Astrocyte (in vitro differentiated cells and primary cell): ENCODE results near the gene YTHDF1. TPM values are rescaled to one million over a fixed set of nuclear protein-coding genes. Genes with fewer than 3 reads are reported as not detected.

Experiments
- DNase-seq: peaks from one replicate; pipeline ENCODE4 v3.0.0-alpha.2; 2010; ENCODE audit warnings: low read depth
- FAIRE-seq: peaks from 2 replicates; lab custom pipeline; 2011; peaks lifted over from hg19 to GRCh38; lab: Jason Lieb, UNC
- H2AFZ ChIP-seq: 2 replicates; pipeline ENCODE4 v1.6.0; 2012; ENCODE audit warnings: low read depth, low read length, inconsistent platforms
- H3K27ac ChIP-seq: 2 replicates; pipeline ENCODE4 v1.5.1; 2011; ENCODE audit warnings: low read depth, low read length, inconsistent platforms
- H3K27me3 ChIP-seq: 2 replicates; pipeline ENCODE4 v1.6.0; 2011; ENCODE audit warnings: low read length, inconsistent platforms; ENCODE audit not compliant: insufficient read depth
- H3K36me3 ChIP-seq: 2 replicates; pipeline ENCODE4 v1.5.1; 2011; ENCODE audit warnings: low read length, inconsistent platforms; ENCODE audit not compliant: insufficient read depth
- H3K4me1 ChIP-seq: 2 replicates; pipeline ENCODE4 v1.5.1; 2011; ENCODE audit warnings: low read length, inconsistent platforms; ENCODE audit not compliant: insufficient read depth
- H3K4me2 ChIP-seq: 2 replicates; pipeline ENCODE4 v1.6.0; 2012; ENCODE audit warnings: low read length, inconsistent platforms
- H3K4me3 ChIP-seq: 2 replicates; pipeline ENCODE4 v1.5.1; 2011; ENCODE audit warnings: low read depth, mild to moderate bottlenecking, low read length, inconsistent platforms; ENCODE audit not compliant: insufficient read depth
- H3K79me2 ChIP-seq: 2 replicates; pipeline ENCODE4 v1.6.0; 2012; ENCODE audit warnings: mild to moderate bottlenecking, low read length, inconsistent platforms; ENCODE audit not compliant: insufficient read depth
- H3K9ac ChIP-seq: 2 replicates; pipeline ENCODE4 v1.6.0; 2012; ENCODE audit warnings: mild to moderate bottlenecking, low read length, inconsistent platforms
- H3K9me3 ChIP-seq: 2 replicates; pipeline ENCODE4 v1.5.1; 2012; ENCODE audit warnings: low read depth, mild to moderate bottlenecking, low read length, inconsistent platforms; ENCODE audit not compliant: insufficient read depth
- H4K20me1 ChIP-seq: 2 replicates; pipeline ENCODE4 v1.6.0; 2012; ENCODE audit warnings: low read length, inconsistent platforms; ENCODE audit not compliant: insufficient read depth
- H3K27ac Mint-ChIP-seq: one replicate; pipeline ENCODE4 v1.8.0; 2021; ENCODE audit warnings: mild to moderate bottlenecking, mixed read lengths; ENCODE audit not compliant: unreplicated experiment
- H3K27me3 Mint-ChIP-seq: one replicate; pipeline ENCODE4 v1.8.0; 2021; ENCODE audit warnings: low read depth, mixed read lengths; ENCODE audit not compliant: unreplicated experiment
- H3K36me3 Mint-ChIP-seq: one replicate; pipeline ENCODE4 v1.8.0; 2021; ENCODE audit warnings: low read depth, mixed read lengths; ENCODE audit not compliant: unreplicated experiment
- H3K4me1 Mint-ChIP-seq: one replicate; pipeline ENCODE4 v1.8.0; 2021; ENCODE audit warnings: low read depth, mixed read lengths; ENCODE audit not compliant: unreplicated experiment
- H3K4me3 Mint-ChIP-seq: one replicate; pipeline ENCODE4 v1.8.0; 2021; ENCODE audit warnings: mild to moderate bottlenecking, moderate library complexity, mixed read lengths; ENCODE audit not compliant: unreplicated experiment
- H3K9me3 Mint-ChIP-seq: one replicate; pipeline ENCODE4 v1.8.0; 2021; ENCODE audit warnings: mild to moderate bottlenecking, mixed read lengths; ENCODE audit not compliant: unreplicated experiment
- CTCF ChIP-seq: IDR thresholded peaks from 2 replicates; pipeline ENCODE4 v1.5.1; 2011; ENCODE audit warnings: low read depth, mild to moderate bottlenecking, inconsistent platforms, low read length, moderate library complexity; ENCODE audit not compliant: insufficient read depth
- EZH2 ChIP-seq: IDR thresholded peaks from 2 replicates; pipeline ENCODE4 v1.6.1; 2012; ENCODE audit warnings: mild to moderate bottlenecking, low read length, inconsistent platforms; ENCODE audit not compliant: insufficient read depth
- total RNA-seq: library from RNA; stranded (reverse); gene quantifications from 2 replicates; pipeline ENCODE4 v1.2.1, GENCODE V29; 2021

The YTHDF1 gene
- total RNA-seq, 1 donor from 2014 or later = 107 TPM

- Histone ChIP-seq H3K4me1 (peaks cover 2% of the 10 kb centered on the region), H3K27me3 (no peaks in the 10 kb centered on the region), H3K4me2 (no peak overlapping the region), H3K79me2 (peaks cover 81% of the 10 kb centered on the region), H3K9me3 (no peaks in the 10 kb centered on the region), H3K4me3 (no peak overlapping the region), H3K27ac (no peak overlapping the region), H2AFZ (no peak overlapping the region), H4K20me1 (peaks cover 100% of the 10 kb centered on the region), H3K9ac (no peak overlapping the region), H3K36me3 (peaks cover 28% of the 10 kb centered on the region)
- Mint-ChIP-seq H3K9me3 (no peaks in the 10 kb centered on the region), H3K36me3 (peaks cover 40% of the 10 kb centered on the region), H3K4me1 (peaks cover 34% of the 10 kb centered on the region), H3K27ac (no peak overlapping the region), H3K27me3 (no peaks in the 10 kb centered on the region), H3K4me3 (no peak overlapping the region)
- no peak for FAIRE-seq
- no peak for DNase-seq
- TF ChIP-seq CTCF (no peak), EZH2 (no peak)
Observed at GRCh38 chr20:63198606-63199005, 17.3 kb downstream of the YTHDF1 start.

- Histone ChIP-seq H3K27ac (no peak overlapping the region), H3K79me2 (peaks cover 64% of the 10 kb centered on the region)
Observed at GRCh38 chr20:63196768-63197470, 19.0 kb downstream of the YTHDF1 start.

More at GRCh38 chr20:63196768-63197470, 19.0 kb downstream of the YTHDF1 start:
- peaks cover 40% of the 10 kb centered on the region for H3K36me3 Mint-ChIP-seq
- Histone ChIP-seq H3K36me3 (peaks cover 20% of the 10 kb centered on the region), H3K4me3 (no peak overlapping the region), H2AFZ (no peak overlapping the region), H3K9me3 (no peaks in the 10 kb centered on the region), H3K9ac (no peak overlapping the region), H3K27me3 (no peaks in the 10 kb centered on the region), H4K20me1 (peaks cover 90% of the 10 kb centered on the region), H3K4me2 (peak overlapping the region; percentile 5), H3K4me1 (peaks cover 2% of the 10 kb centered on the region)
- TF ChIP-seq CTCF (no peak), EZH2 (no peak)
- peak overlapping the region; percentile 17 for H3K4me3 Mint-ChIP-seq
- peaks cover 34% of the 10 kb centered on the region for H3K4me1 Mint-ChIP-seq
- no peaks in the 10 kb centered on the region for H3K9me3 Mint-ChIP-seq
- no peak for DNase-seq
- no peaks in the 10 kb centered on the region for H3K27me3 Mint-ChIP-seq
- FAIRE-seq = no peak
- H3K27ac Mint-ChIP-seq = no peak overlapping the region
